Thoracic aorta (tissue), 2 donors: ENCODE results near the gene SMOC2. TPM values are rescaled to one million over a fixed set of nuclear protein-coding genes. Genes with fewer than 3 reads are reported as not detected.

Source experiments
- ATAC-seq: fragments of 150-250 bp; one replicate; pipeline ENCODE4 v1.8.0; 2017; ENCODE audit warnings: low read depth; ENCODE audit not compliant: insufficient number of reproducible peaks, low FRiP score
- DNase-seq: peaks from one replicate; pipeline ENCODE4 v3.0.0-alpha.2; 2020; ENCODE audit warnings: low spot score
- H3K27ac ChIP-seq, 2 donors: fragments of 200-600 bp; sonication (generic); 1 replicate in 1 of 2; 2 replicates in 1 of 2; pipeline ENCODE4 v1.5.1; 2016; ENCODE audit warnings: mild to moderate bottlenecking in 2 of 2, moderate library complexity in 2 of 2
- H3K27me3 ChIP-seq: fragments of 200-600 bp; sonication (generic); replicated peaks from 2 replicates; pipeline ENCODE4 v1.6.0; 2016; ENCODE audit warnings: mild to moderate bottlenecking; ENCODE audit not compliant: insufficient read depth
- H3K36me3 ChIP-seq: fragments of 200-600 bp; sonication (generic); one replicate; pipeline ENCODE4 v1.5.1; 2016
- H3K4me1 ChIP-seq, 2 donors: fragments of 200-600 bp; sonication (generic); 1 replicate in 1 of 2; 2 replicates in 1 of 2; pipeline versions ENCODE4 v1.5.1 to v1.6.0; 2016; ENCODE audit warnings: low read depth in 2 of 2, mild to moderate bottlenecking in 1 of 2; ENCODE audit not compliant: control insufficient read depth in 1 of 2
- H3K4me3 ChIP-seq: fragments of 200-600 bp; sonication (generic); 2 replicates; pipeline ENCODE4 v1.5.1; 2016; ENCODE audit warnings: mild to moderate bottlenecking
- H3K9me3 ChIP-seq: fragments of 200-600 bp; sonication (generic); 2 replicates; pipeline ENCODE4 v1.5.1; 2016
- total RNA-seq, 2 donors: library from RNA; depleted of rRNA; stranded (reverse); fragments of >200 nt; gene quantifications; one replicate each; pipeline versions ENCODE4 v1.1.0 to v1.2.3, GENCODE V29; 2016
- TF ChIP-seq, protein P1 (sequence below): fragments of 200-600 bp; sonication (generic); IDR thresholded peaks from one replicate; pipeline ENCODE4 v1.5.1; 2019; ENCODE audit warnings: antibody characterized with exemption

The SMOC2 gene
- total RNA-seq, 2 donors from 2014 or later, result 334 to 424 TPM

DNA sequence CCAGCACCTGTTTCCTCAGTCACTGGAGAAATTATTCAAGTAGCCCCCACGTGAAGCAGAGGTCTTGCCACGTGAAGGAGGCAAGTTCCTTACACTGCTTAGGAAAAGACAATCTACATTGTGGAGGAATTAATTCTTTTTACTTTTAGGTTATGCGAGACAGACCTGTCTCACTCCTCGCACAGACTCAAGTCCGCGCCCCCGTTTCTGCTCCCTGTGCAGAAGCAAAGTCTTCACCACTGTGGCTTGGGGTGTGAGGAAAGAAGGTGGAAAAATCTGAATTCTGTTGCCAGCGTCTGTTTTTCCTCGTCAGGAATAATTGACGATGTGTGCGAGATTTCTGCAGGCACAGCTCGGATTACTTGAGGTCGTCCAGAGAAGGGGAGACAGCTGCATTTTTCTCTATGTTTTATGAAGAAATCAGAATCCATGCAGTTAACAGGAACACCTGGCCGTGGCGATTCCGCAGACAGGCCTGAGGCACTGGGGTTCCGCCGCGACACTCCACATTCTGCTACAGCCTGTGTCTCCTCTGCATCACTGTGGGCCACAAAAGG lies 185.1 kb downstream of the SMOC2 start:
- ATAC-seq, result no peak
- no peaks in the 10 kb centered on the region for H3K9me3 ChIP-seq
- H3K4me1 ChIP-seq, result no peaks in the 10 kb centered on the region
- no peak overlapping the region for H3K27ac ChIP-seq
- TF ChIP-seq, protein P1, sequence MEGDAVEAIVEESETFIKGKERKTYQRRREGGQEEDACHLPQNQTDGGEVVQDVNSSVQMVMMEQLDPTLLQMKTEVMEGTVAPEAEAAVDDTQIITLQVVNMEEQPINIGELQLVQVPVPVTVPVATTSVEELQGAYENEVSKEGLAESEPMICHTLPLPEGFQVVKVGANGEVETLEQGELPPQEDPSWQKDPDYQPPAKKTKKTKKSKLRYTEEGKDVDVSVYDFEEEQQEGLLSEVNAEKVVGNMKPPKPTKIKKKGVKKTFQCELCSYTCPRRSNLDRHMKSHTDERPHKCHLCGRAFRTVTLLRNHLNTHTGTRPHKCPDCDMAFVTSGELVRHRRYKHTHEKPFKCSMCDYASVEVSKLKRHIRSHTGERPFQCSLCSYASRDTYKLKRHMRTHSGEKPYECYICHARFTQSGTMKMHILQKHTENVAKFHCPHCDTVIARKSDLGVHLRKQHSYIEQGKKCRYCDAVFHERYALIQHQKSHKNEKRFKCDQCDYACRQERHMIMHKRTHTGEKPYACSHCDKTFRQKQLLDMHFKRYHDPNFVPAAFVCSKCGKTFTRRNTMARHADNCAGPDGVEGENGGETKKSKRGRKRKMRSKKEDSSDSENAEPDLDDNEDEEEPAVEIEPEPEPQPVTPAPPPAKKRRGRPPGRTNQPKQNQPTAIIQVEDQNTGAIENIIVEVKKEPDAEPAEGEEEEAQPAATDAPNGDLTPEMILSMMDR, result no peak
- no peak overlapping the region for H3K4me3 ChIP-seq
- no peak for DNase-seq
- H3K27me3 ChIP-seq, result no peaks in the 10 kb centered on the region
- H3K36me3 ChIP-seq, result peaks cover 25% of the 10 kb centered on the region

DNA sequence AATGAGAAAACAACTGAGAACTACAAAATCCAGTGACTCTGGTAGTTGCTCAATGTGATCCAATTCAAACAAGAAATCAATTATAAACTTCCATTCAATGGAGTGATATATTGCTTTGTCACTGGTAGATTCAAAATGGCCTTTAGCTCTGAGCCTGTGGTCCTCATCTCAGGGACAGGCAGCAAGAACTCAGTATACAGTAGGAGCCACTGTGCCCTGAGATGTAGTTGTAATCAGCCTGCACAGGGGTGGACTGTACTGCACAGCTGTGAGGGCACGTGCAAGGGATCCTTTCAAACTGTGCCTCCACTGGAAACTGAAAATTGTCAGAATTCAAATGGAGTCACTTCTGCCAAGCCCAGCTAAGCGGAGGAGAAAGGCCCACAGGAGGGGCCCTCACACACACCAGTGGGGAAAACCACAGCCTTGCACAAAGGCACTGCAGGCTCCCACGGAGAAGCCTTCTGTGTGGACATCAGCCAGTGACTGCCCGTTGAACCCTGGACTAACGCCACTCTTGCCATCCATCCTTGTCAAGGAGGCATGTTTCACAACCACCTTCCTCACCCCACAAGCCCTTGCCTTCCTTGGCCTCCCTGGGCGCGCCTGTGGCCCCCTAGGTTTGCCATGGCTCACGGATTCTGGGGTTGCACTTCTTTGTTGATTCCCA lies 186.7 kb downstream of the SMOC2 start:
- ATAC-seq, result no peak
- Histone ChIP-seq H3K27me3 (no peaks in the 10 kb centered on the region), H3K9me3 (no peaks in the 10 kb centered on the region), H3K4me1 (no peaks in the 10 kb centered on the region), H3K36me3 (peaks cover 22% of the 10 kb centered on the region), H3K27ac (no peak overlapping the region), H3K4me3 (no peak overlapping the region)
- DNase-seq, result no peak
- TF ChIP-seq, protein P1, result no peak

DNA sequence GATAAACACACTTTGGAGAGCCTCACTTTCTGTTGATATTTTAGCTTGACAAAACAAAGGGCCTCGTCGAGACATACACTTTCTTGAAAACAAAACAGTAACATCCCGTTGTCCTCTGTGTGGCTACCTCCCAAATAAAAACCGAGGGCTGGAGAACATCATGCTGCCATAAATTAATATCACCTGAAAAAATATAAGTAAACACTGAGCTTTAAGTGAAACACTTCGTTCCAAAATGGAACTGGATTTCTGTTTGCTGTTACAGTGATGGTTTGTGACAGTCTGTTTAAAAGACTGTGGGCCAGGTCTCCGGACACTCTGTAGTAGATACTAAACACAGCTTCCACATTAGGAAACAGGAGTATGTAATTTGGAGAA lies 187.2 kb downstream of the SMOC2 start:
- TF ChIP-seq, protein P1, result no peak
- Histone ChIP-seq H3K4me1 (no peaks in the 10 kb centered on the region), H3K4me3 (no peak overlapping the region), H3K9me3 (no peaks in the 10 kb centered on the region), H3K36me3 (peaks cover 21% of the 10 kb centered on the region), H3K27me3 (no peaks in the 10 kb centered on the region), H3K27ac (no peak overlapping the region)
- ATAC-seq (no peak), DNase-seq (no peak)

DNA sequence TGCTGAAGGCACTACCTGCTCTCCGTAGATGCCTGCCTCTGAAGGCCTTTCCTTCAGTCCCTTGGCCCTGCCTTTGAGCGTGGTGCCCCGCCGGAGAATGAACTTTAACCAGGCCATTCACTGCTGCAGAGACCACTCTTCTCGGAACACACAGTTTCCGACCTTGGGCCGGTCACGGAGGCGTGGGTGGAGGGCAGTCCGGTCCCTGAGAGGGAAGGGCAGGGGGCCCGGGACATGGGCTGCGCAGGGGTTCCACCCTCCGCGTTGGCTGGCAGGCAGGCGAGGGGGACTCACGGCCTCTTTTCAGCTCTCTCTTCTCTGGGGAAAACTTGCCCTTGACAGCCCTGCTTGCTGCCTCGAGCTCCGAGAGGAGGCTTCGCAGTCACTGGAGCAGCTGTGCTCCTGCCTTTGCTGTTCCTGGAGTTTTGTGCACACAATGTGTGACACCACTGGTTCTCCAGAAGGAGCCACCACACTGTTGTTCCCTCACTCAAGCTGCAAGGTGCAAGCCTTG lies 187.8 kb downstream of the SMOC2 start:
- Histone ChIP-seq H3K9me3 (no peaks in the 10 kb centered on the region), H3K4me3 (no peak overlapping the region), H3K36me3 (peaks cover 21% of the 10 kb centered on the region), H3K4me1 (no peaks in the 10 kb centered on the region), H3K27ac (no peak overlapping the region), H3K27me3 (no peaks in the 10 kb centered on the region)
- DNase-seq (no peak), ATAC-seq (no peak)
- TF ChIP-seq, protein P1, result no peak

DNA sequence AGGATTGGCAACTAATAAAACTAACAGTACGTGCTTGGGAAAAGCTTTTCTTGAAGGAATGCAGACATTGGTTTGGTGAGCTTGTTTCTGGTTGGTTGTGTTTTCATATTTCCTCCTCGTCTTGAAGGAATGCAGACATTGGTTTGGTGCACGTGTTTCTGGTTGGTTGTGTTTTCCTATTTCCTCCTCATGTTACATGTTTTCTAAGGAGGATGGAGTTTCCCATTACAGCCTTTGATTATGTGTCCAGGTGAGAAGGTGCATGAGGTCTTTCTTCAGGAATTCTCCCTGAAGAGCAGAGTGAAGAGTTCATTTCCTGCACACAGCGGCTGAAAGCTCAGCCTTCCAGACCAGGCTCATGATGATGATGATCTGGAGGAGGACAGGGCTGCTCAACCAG lies 190.6 kb downstream of the SMOC2 start:
- DNase-seq, result no peak
- H3K36me3 ChIP-seq, result peaks cover 4% of the 10 kb centered on the region
- peaks cover 0 to 14% of the 10 kb centered on the region in 2 donors for H3K4me1 ChIP-seq
- no peak for ATAC-seq
- no peak overlapping the region for H3K27ac ChIP-seq
- H3K9me3 ChIP-seq, result no peaks in the 10 kb centered on the region
- TF ChIP-seq, protein P1, result no peak
- H3K27me3 ChIP-seq, result no peaks in the 10 kb centered on the region
- H3K4me3 ChIP-seq, result no peak overlapping the region
